ENCODE results near the gene TRPC4.

DNA sequence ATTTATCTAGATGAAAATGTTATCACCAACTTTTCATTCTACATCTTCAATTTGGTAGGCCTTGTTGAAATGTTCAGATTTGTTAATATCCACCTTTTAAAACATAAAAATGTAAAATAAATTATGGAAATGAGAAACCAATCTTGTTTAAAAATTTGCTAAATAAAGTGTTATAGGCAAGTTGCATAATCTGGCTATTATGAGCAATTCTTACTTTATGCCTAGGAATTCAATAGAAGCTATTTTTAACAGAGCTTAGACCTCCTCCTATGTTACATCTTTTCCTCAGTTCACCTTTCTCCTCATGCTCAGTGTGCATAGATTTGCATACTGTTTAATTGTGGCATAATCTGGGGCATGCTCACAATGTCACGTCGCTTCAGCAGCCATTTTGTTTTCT is 183.1 kb downstream of the TRPC4 start:
- TF ChIP-seq, protein P1, sequence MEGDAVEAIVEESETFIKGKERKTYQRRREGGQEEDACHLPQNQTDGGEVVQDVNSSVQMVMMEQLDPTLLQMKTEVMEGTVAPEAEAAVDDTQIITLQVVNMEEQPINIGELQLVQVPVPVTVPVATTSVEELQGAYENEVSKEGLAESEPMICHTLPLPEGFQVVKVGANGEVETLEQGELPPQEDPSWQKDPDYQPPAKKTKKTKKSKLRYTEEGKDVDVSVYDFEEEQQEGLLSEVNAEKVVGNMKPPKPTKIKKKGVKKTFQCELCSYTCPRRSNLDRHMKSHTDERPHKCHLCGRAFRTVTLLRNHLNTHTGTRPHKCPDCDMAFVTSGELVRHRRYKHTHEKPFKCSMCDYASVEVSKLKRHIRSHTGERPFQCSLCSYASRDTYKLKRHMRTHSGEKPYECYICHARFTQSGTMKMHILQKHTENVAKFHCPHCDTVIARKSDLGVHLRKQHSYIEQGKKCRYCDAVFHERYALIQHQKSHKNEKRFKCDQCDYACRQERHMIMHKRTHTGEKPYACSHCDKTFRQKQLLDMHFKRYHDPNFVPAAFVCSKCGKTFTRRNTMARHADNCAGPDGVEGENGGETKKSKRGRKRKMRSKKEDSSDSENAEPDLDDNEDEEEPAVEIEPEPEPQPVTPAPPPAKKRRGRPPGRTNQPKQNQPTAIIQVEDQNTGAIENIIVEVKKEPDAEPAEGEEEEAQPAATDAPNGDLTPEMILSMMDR (IDR thresholded peaks at IDR 0.05), result no peak
- no peak for TF ChIP-seq POLR2AphosphoS5 (IDR thresholded peaks at IDR 0.05; ENCODE audit: low read depth, low read length)
- TF ChIP-seq, protein P2, sequence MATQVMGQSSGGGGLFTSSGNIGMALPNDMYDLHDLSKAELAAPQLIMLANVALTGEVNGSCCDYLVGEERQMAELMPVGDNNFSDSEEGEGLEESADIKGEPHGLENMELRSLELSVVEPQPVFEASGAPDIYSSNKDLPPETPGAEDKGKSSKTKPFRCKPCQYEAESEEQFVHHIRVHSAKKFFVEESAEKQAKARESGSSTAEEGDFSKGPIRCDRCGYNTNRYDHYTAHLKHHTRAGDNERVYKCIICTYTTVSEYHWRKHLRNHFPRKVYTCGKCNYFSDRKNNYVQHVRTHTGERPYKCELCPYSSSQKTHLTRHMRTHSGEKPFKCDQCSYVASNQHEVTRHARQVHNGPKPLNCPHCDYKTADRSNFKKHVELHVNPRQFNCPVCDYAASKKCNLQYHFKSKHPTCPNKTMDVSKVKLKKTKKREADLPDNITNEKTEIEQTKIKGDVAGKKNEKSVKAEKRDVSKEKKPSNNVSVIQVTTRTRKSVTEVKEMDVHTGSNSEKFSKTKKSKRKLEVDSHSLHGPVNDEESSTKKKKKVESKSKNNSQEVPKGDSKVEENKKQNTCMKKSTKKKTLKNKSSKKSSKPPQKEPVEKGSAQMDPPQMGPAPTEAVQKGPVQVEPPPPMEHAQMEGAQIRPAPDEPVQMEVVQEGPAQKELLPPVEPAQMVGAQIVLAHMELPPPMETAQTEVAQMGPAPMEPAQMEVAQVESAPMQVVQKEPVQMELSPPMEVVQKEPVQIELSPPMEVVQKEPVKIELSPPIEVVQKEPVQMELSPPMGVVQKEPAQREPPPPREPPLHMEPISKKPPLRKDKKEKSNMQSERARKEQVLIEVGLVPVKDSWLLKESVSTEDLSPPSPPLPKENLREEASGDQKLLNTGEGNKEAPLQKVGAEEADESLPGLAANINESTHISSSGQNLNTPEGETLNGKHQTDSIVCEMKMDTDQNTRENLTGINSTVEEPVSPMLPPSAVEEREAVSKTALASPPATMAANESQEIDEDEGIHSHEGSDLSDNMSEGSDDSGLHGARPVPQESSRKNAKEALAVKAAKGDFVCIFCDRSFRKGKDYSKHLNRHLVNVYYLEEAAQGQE (IDR thresholded peaks at IDR 0.05; ENCODE audit: insufficient read depth in 1 of 2, low read depth in 2 of 2, low read length in 1 of 2), result no peak
- TF ChIP-seq SIN3A (IDR thresholded peaks at IDR 0.05; ENCODE audit: borderline replicate concordance, insufficient read depth, low read depth, low read length), result no peak
